Fibroblast of skin of abdomen (primary cell): Measurements from ENCODE around the gene SLC7A1.

Source experiments
- DNase-seq: peaks from one replicate; pipeline ENCODE4 v3.0.0-alpha.2; 2013

Gene SLC7A1

DNA sequence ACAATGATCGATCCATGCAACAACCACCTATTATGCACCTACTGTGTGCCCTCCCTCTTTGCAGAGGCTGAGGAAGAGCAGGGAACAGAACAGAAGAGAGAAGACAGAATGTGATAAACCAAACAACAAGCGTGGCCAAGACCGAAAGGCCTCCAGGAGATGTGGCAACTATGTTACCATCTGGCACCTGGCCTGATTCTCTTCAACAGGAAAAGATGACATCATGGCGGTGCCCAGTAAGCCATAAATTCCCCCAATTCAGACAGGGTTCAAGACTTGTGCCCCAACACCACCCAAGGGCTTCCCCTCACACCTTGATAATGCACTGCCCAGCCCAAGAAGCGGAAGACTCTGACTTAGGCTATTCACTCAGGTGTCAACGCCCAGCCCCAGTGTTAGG lies 44.3 kb downstream of the SLC7A1 start:
- DNase-seq = no peak

DNA sequence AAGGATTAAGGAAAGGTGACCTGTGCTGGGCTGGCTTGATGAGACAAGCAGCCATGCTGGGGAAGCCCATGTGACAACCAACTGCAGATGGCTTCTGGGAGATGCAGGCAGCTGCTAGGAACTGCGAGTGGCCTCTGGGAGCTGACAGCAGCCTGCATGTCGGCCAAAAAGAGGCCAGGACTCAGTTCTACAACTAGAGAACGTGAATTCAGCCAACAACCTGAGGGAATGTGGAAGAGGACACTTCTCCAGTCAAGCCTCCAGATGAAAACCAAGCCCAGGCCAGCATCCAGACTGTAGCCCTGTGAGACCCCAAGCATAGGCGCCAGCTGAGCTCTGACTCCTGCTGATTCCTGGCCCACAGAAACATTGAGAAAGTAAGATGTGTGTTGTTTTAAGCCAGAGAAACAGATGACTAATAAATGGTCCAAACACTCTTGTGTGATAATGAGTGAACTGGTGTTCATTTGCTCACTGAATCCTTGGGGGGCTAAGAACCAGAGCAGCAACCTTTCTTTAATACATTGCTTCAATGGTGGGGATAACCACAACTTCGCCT lies 45.0 kb downstream of the SLC7A1 start:
- no peak for DNase-seq

DNA sequence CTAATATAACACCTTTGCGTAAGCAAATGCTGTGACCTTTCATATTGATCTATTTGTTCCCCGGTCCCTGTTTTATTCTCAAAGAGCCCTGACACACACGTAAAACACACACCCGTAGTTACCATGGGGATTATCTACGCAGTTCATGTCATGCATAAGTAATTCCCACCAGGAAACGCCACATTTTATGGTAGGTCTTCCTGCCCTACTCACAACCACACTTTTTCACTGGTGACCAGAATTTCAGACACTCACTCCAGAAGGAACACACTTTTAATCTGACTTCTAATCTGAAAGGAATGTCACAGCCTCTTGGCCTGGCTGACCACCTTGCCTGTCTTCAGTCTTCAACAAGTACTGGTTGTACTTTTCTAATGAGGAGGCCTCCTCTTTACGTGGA lies 46.8 kb downstream of the SLC7A1 start:
- peak; percentile 48 for DNase-seq

DNA sequence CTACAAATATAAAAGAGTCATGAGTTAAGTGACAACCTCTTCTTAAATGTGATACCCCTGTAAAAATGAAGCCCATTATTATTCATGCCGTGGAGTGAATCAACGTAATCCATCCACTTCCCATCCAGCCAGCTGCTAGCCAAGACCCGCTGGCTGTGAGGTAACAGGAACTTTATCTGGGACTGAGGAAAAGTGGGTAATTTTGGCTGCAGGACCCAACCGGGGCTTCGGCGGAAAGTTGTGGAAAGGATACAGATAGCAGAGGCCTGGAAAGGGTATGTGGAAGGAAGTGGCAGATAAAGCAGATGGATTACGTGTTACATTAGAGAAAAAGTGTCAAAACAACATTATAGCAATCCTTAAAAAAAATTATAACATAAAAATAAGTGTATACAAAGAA lies 48.3 kb downstream of the SLC7A1 start:
- DNase-seq = no peak

DNA sequence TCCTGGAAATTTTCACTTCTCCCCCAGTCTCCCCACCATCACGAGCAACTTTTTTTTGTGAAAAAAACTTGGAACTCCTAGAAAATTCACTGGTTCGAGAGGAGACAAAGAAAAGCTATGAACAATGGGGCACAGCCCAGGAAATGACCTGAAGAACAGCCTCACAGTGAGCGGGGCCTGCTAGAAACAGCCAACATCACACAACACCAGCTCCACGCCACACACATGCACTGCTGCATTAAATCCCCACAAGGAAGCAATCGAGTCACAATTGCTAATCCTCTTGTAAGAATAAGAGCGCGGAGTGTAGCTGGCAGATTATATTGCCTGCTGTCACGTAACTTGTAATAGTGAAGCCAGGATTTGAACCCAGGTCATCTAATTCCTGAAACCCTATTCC lies 48.8 kb downstream of the SLC7A1 start:
- DNase-seq = no peak

DNA sequence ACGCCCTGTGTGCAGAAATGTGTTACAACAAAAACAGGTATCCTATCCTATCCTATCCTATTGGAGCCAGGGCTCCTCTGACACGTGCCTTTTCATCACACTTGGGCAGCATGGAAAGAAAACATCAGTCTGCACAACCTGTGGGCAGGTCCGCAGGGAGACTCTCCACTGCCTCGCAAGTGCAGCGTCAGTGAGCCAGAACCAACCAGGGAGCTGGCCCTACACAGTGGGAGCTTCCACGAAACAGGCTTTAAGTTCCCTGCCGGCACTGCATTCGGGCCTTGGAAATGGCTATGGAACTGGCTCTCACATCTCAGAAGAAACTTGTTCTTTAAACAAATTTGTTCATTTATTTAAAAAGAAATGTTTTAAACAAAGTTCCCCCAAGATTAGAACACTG lies 49.5 kb downstream of the SLC7A1 start:
- DNase-seq = no peak

DNA sequence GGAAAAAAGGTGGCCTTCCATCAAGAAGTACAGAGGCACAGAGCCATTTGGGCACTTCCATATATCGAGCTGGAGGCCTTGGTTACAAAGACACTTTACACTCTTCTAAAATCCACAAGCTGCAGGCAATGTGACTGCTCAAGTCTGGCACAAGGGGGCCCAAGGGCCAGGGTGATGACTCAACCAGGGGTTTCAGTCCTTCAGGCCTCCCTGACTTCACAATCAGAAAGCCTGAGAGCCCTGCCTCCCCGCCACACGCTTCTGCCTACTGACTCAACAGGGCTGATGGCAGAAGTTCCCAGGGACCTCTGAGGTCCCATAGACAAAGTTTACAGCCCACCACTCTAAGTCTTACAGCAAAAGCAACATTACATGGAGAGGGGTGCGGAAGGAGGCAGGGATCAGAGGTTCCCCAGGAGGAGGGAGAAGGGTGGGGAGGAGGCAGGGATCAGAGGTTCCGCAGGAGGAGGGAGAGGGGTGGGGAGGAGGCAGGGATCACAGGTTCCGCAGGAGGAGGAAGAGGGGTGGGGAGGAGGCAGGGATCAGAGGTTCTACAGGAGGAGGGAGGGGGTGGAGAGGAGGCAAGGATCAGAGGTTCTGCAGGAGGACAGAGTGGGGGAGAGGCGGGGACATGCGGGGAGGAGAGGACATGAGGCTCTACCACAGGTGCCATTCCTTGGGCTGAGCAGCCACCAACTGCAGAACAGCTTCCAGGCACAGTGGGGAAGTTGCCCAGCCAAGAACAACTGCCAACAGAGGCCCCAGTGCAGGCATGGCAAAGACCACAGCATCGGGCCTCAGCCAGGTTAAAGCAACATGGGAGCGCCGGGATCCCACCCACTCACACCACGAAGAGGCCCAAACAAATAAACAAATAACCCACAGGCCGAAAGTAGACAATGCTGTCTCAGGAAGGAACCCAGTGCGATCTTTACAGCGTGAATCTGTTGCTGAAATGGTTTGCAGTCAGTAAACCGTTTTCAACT lies 52.0 kb downstream of the SLC7A1 start:
- DNase-seq = peak; percentile 52

DNA sequence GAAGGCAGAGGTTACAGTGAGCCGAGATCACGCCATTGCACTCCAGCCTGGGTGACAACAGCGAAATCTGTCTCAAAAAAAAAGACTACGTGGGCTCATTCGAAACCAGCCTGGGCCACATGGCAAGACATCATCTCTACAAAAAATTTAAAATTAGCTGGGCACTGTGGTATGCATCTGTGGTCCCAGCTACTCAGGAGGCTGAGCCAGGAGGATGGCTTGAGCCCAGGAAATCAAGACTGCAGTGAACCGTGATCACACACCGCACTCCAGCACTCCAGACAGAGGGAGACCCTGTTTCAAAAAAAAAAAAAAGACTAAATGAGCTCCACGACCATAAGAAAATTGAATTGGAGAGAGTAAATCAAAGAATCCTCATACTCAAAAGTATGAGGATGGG lies 53.1 kb downstream of the SLC7A1 start:
- no peak for DNase-seq

DNA sequence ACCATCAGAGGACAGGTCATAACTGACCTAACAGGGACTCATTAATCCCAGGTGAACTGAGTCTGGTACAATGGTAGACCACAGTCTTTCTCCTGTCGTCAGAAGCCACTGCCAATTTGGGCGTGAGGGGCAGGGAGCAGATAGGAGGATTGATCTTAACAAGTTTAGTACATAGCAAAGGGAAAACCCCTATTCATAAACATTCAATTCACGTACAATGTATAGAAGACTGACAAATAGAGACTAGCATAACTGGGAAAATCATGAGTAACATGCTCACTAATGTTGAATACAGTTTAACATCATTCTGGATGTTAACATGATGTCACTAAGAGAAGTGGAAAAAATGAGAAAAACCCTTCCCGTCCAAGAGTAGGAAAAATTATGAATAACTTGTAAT lies 54.1 kb downstream of the SLC7A1 start:
- DNase-seq = no peak

DNA sequence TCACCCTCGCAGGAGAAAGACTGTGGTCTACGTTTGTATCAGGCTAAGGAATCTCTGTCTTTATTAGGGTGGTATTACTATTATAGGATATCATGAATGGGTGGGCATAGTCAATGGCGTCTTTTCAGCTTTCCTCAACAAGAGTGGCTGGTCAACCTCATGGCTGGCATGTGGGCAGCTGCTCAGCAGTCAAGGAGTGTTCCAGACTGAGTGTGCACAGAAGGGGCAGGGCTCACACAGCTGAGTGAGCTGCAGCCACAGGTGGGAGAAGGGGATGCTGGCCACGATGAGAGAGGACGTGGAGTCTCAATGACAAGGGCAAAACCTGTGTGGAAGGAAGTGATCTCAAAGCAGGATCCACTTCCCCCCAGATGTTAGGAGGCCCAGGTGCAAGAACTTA lies 54.7 kb downstream of the SLC7A1 start:
- no peak for DNase-seq

DNA sequence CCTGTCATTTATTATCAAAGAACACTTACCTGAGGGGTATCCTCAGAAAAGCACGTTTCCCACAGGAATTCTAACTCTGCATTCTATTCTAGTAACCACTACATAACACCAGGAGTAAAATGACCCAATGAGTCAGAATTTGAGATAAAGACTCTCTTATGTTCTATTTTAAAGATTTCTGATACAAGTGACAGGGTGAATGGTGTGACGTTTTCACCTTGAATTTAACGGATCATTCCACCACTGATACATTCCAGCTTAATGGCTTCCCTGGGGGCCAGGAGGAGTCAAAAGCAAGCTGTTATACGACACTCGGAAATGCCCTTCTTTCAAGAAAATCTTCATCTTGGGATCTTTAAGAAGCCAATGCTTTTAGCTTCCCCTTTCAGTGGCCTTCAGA lies 55.2 kb downstream of the SLC7A1 start:
- no peak for DNase-seq

DNA sequence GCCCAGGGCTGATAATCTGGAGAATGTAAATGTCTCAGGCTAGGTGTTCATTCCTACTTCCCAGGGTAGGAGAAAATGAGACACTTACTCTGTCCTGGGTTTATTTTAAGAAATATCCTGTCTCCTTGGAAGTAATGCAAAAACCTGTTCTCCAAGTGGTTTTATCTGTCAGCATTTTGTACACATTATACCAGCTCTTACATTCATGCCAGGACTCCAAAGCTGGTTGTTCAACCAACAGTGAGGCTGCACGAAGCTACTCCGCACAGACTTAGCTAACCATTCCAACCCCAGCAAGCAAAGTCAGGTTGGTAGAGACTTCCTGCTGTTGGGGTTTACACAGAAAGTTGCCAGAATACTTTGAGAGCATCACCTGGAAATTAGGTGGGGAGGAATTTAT lies 55.6 kb downstream of the SLC7A1 start:
- no peak for DNase-seq

DNA sequence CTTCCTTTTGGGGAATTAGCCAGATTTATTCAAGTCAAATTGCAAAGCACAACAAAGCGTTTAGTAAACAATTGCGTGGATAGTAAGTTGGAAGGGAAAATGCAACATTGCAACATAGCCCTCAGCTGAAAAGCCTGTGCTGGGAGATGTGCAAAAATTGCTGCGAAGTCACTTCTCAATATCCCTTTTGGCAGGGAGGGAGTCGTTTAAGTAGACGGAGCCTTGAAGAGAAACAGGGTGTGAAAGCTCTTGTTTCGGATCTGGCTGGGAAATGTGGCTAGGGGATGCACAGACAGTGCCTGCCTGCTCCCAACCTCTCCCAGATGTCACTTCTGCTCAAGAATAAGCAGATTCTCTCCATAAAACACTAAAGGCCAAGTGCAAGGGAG lies 56.8 kb downstream of the SLC7A1 start:
- DNase-seq = no peak

DNA sequence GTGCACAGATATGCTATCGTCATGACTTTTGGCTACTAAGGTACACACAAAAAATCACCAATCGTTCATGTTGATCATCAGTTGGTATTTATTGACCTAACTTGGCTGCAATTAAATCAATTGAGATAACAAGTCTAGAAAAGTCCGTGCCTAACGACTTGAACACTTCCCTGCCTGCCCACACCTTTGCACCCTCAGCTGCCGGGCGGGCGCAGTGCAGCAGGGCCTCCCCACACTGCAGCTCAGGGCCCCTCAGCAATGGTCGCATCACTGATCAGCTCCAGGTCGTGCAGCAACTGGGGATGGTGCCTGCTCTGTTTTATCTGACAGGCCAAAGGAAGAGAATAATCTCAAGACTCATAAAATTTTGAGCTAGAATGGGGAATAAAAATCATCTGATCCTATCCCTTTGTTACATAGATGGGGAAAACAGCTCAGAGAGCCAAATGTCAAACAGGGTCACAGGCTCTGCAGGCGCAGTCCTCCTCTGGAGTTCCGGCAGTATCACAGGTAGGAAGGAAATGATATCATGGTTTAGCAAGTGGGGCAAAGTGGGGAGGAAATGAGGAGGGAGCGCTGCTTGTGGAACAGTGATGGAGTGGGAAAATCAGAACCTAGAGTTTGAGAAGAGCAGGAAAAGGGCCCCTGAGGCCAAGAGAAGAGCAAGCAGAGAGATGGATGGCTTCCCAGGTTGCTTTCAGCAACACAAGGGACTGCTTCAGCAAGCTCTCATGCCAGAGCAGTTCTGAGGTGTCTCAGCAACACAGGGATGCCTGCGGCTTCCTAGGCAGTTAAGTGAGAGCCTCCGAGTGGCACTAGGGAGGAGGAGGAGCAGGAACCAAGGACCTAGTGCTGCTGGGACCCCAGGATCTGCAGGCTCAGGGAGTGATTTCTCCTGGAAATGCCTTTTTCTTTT lies 57.5 kb downstream of the SLC7A1 start:
- no peak for DNase-seq

DNA sequence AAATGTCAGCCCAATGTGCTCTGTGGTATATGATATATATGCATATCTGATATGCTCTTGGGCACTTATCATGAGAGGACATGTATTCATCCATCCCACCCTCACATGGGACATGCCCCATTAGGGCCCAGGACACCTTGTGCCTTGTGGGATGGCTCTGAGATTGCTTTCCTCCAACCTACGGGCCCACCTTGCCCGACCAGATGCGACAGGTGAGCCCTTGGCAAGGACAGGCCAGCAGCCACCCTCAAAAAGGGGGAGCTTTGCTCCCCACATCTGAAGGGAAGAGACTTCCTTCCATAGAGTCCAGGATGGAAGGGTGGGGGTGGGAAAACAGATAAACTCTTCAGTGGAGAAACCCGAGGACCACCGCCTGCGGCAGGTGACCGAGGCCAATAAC lies 58.6 kb downstream of the SLC7A1 start:
- no peak for DNase-seq

DNA sequence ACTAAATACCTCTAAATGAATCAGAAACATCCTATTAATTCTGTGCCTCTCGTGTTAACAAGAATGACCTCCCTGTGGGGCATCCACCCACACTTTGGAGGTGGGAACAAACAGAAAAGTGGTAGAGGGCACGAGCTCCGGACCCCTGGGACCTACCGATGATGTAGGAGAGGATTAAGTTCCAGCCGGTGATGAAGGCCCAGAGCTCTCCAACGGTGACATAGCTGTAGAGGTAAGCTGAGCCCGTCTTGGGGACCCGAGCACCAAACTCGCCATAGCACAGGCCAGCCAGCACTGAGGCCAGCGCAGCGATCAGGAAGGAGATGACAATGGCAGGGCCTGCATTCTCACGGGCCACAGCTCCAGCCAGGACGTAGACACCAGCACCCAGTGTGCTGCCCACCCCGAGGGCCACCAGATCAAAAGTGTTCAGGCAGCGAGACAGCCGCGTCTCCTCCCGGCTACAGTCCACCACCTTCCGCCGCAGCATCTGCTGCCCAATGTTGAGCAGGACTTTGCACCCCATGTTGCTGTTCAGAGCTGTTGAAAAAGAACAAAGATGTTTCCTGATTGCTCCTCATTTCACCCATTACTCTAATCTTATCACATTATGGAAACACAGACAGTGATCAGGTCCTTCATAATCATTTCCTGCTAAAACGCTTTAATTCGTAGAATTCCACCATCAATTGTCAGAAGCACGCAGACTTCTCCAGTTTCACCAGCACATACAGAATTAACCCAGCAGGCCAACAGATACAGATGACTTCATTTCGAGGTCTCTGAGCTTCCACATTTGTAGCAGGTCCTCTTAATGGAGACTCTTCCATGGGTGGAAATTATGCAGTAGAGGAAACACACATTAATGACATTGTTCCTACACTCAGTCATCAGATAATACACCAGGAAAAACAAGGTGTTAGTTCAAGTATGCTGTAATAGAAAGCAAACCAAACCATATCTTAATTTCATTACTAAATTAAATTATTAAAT lies 59.5 kb downstream of the SLC7A1 start:
- no peak for DNase-seq

DNA sequence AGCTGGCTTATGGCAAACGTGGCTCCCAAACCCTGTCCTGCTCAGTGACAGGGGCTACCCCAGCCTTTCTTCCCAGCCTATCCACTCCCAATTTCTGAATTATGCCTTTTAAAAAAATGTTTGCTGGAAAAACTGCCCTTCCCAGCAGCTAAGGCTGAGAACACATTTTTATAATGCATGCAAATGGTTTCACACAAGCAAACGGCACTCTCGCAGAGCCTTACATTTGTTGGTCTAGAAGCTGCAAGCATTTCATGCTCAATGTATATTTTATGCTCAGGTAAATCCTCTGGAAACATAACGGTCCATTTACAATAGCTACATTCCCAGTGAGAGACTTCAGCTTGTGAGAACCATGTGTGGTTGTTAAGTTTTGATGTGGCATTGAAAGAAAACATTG lies 61.4 kb downstream of the SLC7A1 start:
- DNase-seq = no peak

DNA sequence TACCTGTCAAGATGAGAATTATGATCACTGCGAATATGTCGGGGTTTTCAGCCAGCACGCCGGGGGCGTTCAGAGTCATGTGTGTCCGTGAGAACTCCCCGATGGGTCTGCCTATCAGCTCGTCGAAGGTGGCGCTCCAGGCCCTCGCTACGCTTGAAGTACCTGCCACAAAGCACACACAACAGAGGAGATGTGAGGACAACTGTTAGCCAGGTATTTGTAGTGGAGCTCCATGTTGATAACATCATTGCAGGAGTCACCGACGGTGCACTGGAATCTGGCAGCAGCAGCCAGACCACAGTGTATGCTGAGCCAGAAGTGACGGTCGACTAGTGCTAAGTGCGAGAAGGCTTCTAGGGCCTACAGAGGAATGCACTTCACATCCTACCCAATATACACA lies 62.7 kb downstream of the SLC7A1 start:
- peak; percentile 18 for DNase-seq

DNA sequence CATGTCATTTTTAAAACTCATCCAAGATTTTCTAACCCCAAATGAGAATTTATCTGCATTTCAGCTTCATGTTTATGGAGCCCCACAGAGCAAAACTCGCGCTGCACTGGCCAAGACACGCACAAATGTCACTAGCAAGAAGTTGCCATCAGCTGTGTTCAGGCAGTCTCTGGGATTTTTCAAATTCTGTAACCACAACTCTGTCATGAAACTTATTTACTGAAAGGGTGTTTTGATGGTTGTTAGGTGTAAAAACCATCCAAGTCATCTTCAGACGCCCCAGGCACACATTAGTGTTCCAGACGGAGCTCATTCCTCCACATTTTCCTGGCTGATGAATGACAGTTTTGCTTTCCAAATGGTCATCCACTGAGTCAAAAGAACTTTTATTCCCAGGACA lies 63.4 kb downstream of the SLC7A1 start:
- peak; percentile 37 for DNase-seq

DNA sequence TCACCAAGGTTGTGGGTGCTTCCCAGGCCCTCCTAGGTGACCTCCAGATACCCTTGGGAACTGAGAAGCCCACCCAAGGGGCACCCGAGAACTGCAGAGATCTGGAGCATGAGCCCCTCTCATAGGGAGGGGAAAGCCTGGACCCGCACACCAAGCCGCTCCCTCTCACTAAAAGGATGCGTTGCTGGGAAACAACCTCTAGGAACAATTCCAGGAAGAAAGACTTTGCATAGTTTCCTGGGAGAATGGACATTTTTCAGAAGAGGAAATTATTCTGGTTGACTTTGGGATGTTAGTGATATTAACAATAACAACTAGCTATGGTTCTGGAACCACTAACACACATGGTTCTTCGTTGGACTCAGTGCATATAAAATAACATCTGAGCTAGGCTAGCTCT lies 64.6 kb downstream of the SLC7A1 start:
- DNase-seq = no peak

DNA sequence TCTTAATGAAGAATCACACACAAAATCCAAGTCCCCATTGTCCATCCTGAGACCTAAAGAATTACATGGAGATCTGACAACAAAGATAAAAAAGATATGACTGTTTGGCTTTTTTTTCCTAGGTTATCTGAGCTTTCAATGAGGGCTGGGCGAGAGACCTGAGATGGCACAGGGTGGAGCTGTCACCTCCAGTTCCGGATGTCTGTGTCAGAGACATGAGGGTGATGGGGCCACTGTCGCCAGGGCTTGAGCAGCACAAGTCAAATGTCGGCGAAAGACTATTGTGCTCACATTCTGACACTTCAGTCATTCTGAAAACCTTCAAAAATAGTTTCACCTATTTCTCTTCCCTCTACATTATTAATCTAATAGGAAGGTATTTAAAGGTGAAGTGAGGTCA lies 65.7 kb downstream of the SLC7A1 start:
- no peak for DNase-seq

DNA sequence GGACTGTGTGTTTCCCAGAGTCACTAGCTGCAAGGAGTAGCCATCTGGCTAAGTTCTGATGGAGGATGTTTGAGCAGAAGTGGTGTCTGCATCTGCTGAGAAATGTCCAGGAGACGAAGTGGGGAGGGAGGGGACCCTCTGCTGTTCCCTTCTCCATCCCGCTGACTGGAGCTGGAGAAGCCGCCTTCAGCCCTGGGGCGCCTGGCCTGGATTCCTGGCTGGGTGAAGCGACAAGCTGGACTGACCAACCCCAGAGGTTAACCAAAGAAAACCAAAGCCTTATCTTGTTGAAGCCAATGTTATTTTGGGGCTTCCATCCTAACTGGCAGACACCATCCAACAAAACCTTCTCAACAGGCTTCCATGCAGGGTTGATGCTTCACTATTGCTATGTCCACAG lies 67.6 kb downstream of the SLC7A1 start:
- no peak for DNase-seq
